ENCODE results near the gene RXRB.

RXRB gene

DNA sequence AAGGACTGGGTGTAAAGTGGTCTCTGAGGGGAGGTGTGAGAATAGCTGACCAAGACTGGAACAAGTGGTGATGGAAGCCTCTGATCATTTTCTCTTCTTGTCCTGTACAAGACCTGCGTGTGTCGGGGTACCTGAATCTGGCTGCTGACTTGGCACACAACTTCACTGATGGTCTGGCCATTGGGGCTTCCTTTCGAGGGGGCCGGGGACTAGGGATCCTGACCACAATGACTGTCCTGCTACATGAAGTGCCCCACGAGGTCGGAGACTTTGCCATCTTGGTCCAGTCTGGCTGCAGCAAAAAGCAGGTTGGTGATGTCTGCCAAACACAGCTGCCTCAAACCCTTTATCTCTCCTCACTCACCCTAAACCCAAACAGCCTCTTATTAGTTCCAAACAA lies 2.3 kb upstream of the RXRB start:
- Histone ChIP-seq H3K36me3 (ENCODE audit: control insufficient read depth, insufficient read depth, low read length) (no peaks in the 10 kb centered on the region), H3K27me3 (ENCODE audit: control insufficient read depth, insufficient read depth, low read length) (no peaks in the 10 kb centered on the region), H3K27ac (no peak overlapping the region), H3K4me2 (ENCODE audit: low read length) (no peak overlapping the region), H3K9me3 (ENCODE audit: control insufficient read depth, low read length) (no peaks in the 10 kb centered on the region), H2AFZ (no peak overlapping the region), H3K4me3 (ENCODE audit: low read depth, low read length) (no peak overlapping the region), H3K9ac (no peak overlapping the region), H3K79me2 (peaks cover 36% of the 10 kb centered on the region), H3K4me1 (peaks cover 29% of the 10 kb centered on the region)
- TF ChIP-seq CTCF (IDR thresholded peaks at IDR 0.05): no peak

DNA sequence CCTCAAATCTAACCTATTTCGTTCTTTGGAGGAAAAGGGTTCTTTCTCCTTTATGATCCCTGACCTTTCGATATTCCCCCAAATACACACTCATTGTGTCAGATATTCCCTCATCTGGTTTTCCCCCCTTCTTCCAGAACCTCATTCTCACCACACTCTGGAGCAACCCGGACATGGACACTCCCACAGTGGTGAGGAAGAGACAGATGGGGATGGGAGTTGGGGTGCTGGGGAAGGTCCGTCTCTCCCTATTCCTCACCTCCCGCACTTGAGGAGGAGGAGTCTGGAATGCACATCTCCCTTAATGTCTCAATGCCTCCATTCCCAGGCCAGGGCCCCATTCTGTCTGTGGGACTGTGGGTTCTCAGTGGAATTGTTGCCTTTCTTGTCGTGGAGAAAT lies 1.5 kb upstream of the RXRB start:
- H3K79me2 ChIP-seq: peaks cover 36% of the 10 kb centered on the region
- H3K27ac ChIP-seq: no peak overlapping the region
- peak overlapping the region; percentile 81 for H3K4me3 ChIP-seq (ENCODE audit: low read depth, low read length)
- no peaks in the 10 kb centered on the region for H3K9me3 ChIP-seq (ENCODE audit: control insufficient read depth, low read length)
- H3K4me2 ChIP-seq (ENCODE audit: low read length): peak overlapping the region; percentile 83
- no peaks in the 10 kb centered on the region for H3K27me3 ChIP-seq (ENCODE audit: control insufficient read depth, insufficient read depth, low read length)
- H3K4me1 ChIP-seq: peaks cover 35% of the 10 kb centered on the region
- H3K36me3 ChIP-seq (ENCODE audit: control insufficient read depth, insufficient read depth, low read length): no peaks in the 10 kb centered on the region
- no peak overlapping the region for H2AFZ ChIP-seq
- no peak for TF ChIP-seq CTCF (IDR thresholded peaks at IDR 0.05)
- no peak overlapping the region for H3K9ac ChIP-seq

- no peak for TF ChIP-seq CTCF (IDR thresholded peaks at IDR 0.05)
- peak overlapping the region; percentile 83 for H3K4me2 ChIP-seq (ENCODE audit: low read length)
- H3K9ac ChIP-seq: peak overlapping the region; percentile 58
- H2AFZ ChIP-seq: peak overlapping the region; percentile 98
- peaks cover 34% of the 10 kb centered on the region for H3K4me1 ChIP-seq
- H3K27me3 ChIP-seq (ENCODE audit: control insufficient read depth, insufficient read depth, low read length): no peaks in the 10 kb centered on the region
- peaks cover 36% of the 10 kb centered on the region for H3K79me2 ChIP-seq
- H3K9me3 ChIP-seq (ENCODE audit: control insufficient read depth, low read length): no peaks in the 10 kb centered on the region
- no peaks in the 10 kb centered on the region for H3K36me3 ChIP-seq (ENCODE audit: control insufficient read depth, insufficient read depth, low read length)
- H3K27ac ChIP-seq: peak overlapping the region; percentile 100
- peak overlapping the region; percentile 81 for H3K4me3 ChIP-seq (ENCODE audit: low read depth, low read length)
These were observed 681 bp upstream of the RXRB start for GRCh38 chr6:33201147-33201545.

DNA sequence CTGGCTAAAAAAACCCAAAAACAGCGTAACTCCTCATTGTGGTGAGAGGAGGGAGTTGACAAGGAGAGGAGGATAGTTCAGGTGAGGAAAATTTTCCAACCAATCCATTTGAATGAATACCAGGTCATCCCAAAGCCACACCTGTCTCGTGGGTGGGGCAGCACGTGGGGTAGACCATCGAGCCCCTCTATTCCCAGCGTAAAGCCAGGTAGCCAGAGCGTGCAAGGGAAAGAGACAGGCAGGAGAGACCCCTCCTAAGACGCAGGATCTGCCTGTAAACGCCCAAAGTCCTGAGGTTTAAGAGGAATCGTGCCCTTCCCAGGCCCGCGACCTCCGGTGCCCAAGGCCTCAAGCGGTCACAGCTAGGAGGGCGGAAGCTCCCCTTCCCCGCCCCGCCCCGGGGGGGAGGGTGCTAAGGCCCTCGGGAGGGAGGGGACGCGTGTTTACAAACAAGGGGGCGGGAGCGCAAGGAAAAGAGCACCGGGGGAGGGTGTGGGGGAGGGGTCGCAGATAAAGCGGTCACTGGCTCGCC lies 712 bp downstream of the RXRB start:
- Histone ChIP-seq H3K27ac (peak overlapping the region; percentile 100), H3K4me2 (ENCODE audit: low read length) (peak overlapping the region; percentile 82), H3K79me2 (peaks cover 36% of the 10 kb centered on the region), H2AFZ (peak overlapping the region; percentile 98), H3K4me1 (peaks cover 25% of the 10 kb centered on the region), H3K9me3 (ENCODE audit: control insufficient read depth, low read length) (no peaks in the 10 kb centered on the region), H3K9ac (peak overlapping the region; percentile 98), H3K36me3 (ENCODE audit: control insufficient read depth, insufficient read depth, low read length) (no peaks in the 10 kb centered on the region), H3K4me3 (ENCODE audit: low read depth, low read length) (peak overlapping the region; percentile 81), H3K27me3 (ENCODE audit: control insufficient read depth, insufficient read depth, low read length) (no peaks in the 10 kb centered on the region)
- TF ChIP-seq CTCF (IDR thresholded peaks at IDR 0.05): no peak

DNA sequence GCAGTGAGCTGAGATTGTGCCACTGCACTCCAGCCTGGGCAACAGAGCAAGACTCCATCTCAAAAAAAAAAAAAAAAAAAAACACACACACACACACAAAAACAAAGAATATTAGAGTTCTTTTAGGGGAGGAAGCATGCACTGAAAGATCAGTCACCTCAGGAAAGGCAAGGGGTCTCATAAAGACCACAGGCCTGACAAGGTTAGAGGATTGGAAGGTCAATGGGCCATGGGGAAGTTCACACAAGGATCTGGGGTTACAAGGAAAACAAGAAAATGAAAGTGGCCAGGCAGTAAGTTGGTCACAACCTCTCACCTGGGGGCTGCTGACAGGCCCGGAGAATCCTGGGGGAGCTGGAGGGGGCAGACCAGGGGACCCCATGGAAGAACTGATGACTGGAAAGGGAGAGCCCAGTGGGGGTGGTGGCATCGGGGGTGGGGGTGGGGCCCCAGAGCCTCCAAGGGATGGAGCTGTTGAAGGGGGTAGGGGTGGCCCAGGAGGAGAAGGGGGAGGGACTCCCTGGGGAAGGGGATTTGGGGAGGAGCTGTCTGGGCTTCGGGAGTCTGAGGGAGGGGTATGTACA lies 1.5 kb downstream of the RXRB start:
- no peak overlapping the region for H3K27ac ChIP-seq
- no peaks in the 10 kb centered on the region for H3K36me3 ChIP-seq (ENCODE audit: control insufficient read depth, insufficient read depth, low read length)

More for the DNA sequence above, 1.5 kb downstream of the RXRB start:
- H3K4me2 ChIP-seq (ENCODE audit: low read length): peak overlapping the region; percentile 82
- peaks cover 36% of the 10 kb centered on the region for H3K79me2 ChIP-seq
- H2AFZ ChIP-seq: no peak overlapping the region
- no peaks in the 10 kb centered on the region for H3K27me3 ChIP-seq (ENCODE audit: control insufficient read depth, insufficient read depth, low read length)
- H3K9ac ChIP-seq: no peak overlapping the region
- H3K9me3 ChIP-seq (ENCODE audit: control insufficient read depth, low read length): no peaks in the 10 kb centered on the region
- peak overlapping the region; percentile 81 for H3K4me3 ChIP-seq (ENCODE audit: low read depth, low read length)
- no peak for TF ChIP-seq CTCF (IDR thresholded peaks at IDR 0.05)
- peaks cover 22% of the 10 kb centered on the region for H3K4me1 ChIP-seq

Data from parathyroid adenoma (tissue), 2 donors.